GM03348 (cell line): ENCODE results near the gene RNF113A.
A peak's percentile ranks its signal among the peaks of the same experiment; 100 is the strongest.
"Not testable (repeated sequence)": the region's sequence is repeated elsewhere in the genome, so short reads cannot be mapped to it uniquely, and the experiment has no call there.

Experiments used
- DNase-seq: peaks from one replicate; pipeline ENCODE4 v3.0.0; 2012; ENCODE audit warnings: low spot score

RNF113A gene

DNA sequence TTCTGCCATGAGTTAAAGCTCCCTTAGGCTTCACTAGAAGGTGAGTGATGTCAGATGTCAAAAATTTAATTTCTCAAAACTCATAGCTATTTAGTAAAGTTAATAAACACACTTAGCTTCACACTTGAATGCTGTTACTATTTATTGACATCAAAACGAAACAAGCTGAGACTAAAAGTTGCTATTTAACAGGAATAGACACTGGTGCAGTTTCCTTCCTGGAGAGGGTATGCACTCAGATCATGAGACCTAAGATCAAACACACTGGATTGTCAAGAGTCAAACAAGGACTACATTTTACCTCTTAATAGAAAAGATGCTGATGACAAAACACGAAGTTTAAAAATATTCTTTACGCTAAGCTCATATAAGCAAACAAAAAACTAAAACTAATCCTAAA is 37.6 kb downstream of the RNF113A start:
- no peak for DNase-seq

GRCh38 chrX:119828446-119828845 is 43.1 kb downstream of the RNF113A start:
- no peak for DNase-seq

GRCh38 chrX:119826399-119826959 is 45.1 kb downstream of the RNF113A start:
- peak; percentile 5 for DNase-seq

- not testable (repeated sequence) for DNase-seq
Measured at GRCh38 chrX:119824221-119824620, 47.3 kb downstream of the RNF113A start.

- DNase-seq = peak; percentile 17
Measured at GRCh38 chrX:119821703-119822102, 49.8 kb downstream of the RNF113A start.
